ENCODE measurements around the gene GLP1R. TPM values are rescaled to one million over a fixed set of nuclear protein-coding genes. Genes with fewer than 3 reads are reported as not detected.

The GLP1R gene
- polyA plus RNA-seq, 1 donor (not counting 4 experiments of a cell fraction or from before 2014, with no cell fraction given) = not detected

- no peaks in the 10 kb centered on the region for H3K9me3 ChIP-seq (ENCODE audit: control insufficient read depth, low read depth, low read length)
- peaks cover 30% of the 10 kb centered on the region for H3K27me3 ChIP-seq (ENCODE audit: control insufficient read depth, extremely low read depth, insufficient read depth, low read length)
- H3K4me2 ChIP-seq (ENCODE audit: control insufficient read depth, extremely low read depth, insufficient read depth, low read depth, low read length) = no peak overlapping the region
- H3K36me3 ChIP-seq (ENCODE audit: control insufficient read depth in 2 of 2, extremely low read depth in 1 of 2, insufficient read depth in 2 of 2, low read length in 2 of 2) = no peaks in the 10 kb centered on the region
- H3K9me1 ChIP-seq (ENCODE audit: control insufficient read depth, extremely low read depth, insufficient read depth, low read length) = no peaks in the 10 kb centered on the region
- DNase-seq (ENCODE audit: low read depth, low spot score) (no peak), FAIRE-seq (no peak)
- H3K79me2 ChIP-seq (ENCODE audit: control insufficient read depth, insufficient read depth, low read length) = no peaks in the 10 kb centered on the region
- TF ChIP-seq EZH2 (IDR thresholded peaks at IDR 0.05; ENCODE audit: low read length) = no peak
- TF ChIP-seq, protein P1, sequence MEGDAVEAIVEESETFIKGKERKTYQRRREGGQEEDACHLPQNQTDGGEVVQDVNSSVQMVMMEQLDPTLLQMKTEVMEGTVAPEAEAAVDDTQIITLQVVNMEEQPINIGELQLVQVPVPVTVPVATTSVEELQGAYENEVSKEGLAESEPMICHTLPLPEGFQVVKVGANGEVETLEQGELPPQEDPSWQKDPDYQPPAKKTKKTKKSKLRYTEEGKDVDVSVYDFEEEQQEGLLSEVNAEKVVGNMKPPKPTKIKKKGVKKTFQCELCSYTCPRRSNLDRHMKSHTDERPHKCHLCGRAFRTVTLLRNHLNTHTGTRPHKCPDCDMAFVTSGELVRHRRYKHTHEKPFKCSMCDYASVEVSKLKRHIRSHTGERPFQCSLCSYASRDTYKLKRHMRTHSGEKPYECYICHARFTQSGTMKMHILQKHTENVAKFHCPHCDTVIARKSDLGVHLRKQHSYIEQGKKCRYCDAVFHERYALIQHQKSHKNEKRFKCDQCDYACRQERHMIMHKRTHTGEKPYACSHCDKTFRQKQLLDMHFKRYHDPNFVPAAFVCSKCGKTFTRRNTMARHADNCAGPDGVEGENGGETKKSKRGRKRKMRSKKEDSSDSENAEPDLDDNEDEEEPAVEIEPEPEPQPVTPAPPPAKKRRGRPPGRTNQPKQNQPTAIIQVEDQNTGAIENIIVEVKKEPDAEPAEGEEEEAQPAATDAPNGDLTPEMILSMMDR (optimal IDR thresholded peaks at IDR 0.05 in 1 of 3, IDR thresholded peaks at IDR 0.05 in 1 of 3, conservative IDR thresholded peaks at IDR 0.05 in 1 of 3; ENCODE audit: extremely low read depth in 1 of 3, insufficient read depth in 2 of 3, low read length in 3 of 3) = no peak
- dilution Hi-C loops (cut with MboI; ENCODE audit: extremely low pct_ligation_motif_present, low sequenced_read_pairs) = no loop called here
- no peaks in the 10 kb centered on the region for H4K20me1 ChIP-seq (ENCODE audit: control insufficient read depth, extremely low read depth, insufficient read depth, low read length)
- no peaks in the 10 kb centered on the region for H3K4me1 ChIP-seq (ENCODE audit: control insufficient read depth, extremely low read depth, insufficient read depth, low read length)
- no peak overlapping the region for H3K4me3 ChIP-seq (ENCODE audit: control insufficient read depth in 2 of 3, extremely low read depth in 1 of 3, insufficient read depth in 2 of 3, low read depth in 1 of 3, low read length in 3 of 3)
- H3K9ac ChIP-seq (ENCODE audit: control insufficient read depth, extremely low read depth, insufficient read depth, low read length) = no peak overlapping the region
- no peak overlapping the region for H3K27ac ChIP-seq (ENCODE audit: control insufficient read depth, insufficient read depth, low read length)
- H2AFZ ChIP-seq (ENCODE audit: control insufficient read depth, low read length) = no peak overlapping the region
Measured at GRCh38 chr6:39037707-39038106, 10.9 kb upstream of the GLP1R start.

- FAIRE-seq = no peak
- no peaks in the 10 kb centered on the region for H4K20me1 ChIP-seq (ENCODE audit: control insufficient read depth, extremely low read depth, insufficient read depth, low read length)
- H3K27me3 ChIP-seq (ENCODE audit: control insufficient read depth, extremely low read depth, insufficient read depth, low read length) = peaks cover 27% of the 10 kb centered on the region
Measured at GRCh38 chr6:39040080-39040673, 8.4 kb upstream of the GLP1R start.

More at GRCh38 chr6:39040080-39040673, 8.4 kb upstream of the GLP1R start:
- Histone ChIP-seq H3K4me1 (ENCODE audit: control insufficient read depth, extremely low read depth, insufficient read depth, low read length) (no peaks in the 10 kb centered on the region), H3K9me1 (ENCODE audit: control insufficient read depth, extremely low read depth, insufficient read depth, low read length) (no peaks in the 10 kb centered on the region), H3K27ac (ENCODE audit: control insufficient read depth, insufficient read depth, low read length) (no peak overlapping the region), H3K4me2 (ENCODE audit: control insufficient read depth, extremely low read depth, insufficient read depth, low read depth, low read length) (no peak overlapping the region), H3K9me3 (ENCODE audit: control insufficient read depth, low read depth, low read length) (no peaks in the 10 kb centered on the region), H3K4me3 (ENCODE audit: control insufficient read depth in 2 of 3, extremely low read depth in 1 of 3, insufficient read depth in 2 of 3, low read depth in 1 of 3, low read length in 3 of 3) (no peak overlapping the region), H3K9ac (ENCODE audit: control insufficient read depth, extremely low read depth, insufficient read depth, low read length) (no peak overlapping the region), H2AFZ (ENCODE audit: control insufficient read depth, low read length) (no peak overlapping the region), H3K79me2 (ENCODE audit: control insufficient read depth, insufficient read depth, low read length) (no peaks in the 10 kb centered on the region), H3K36me3 (ENCODE audit: control insufficient read depth in 2 of 2, extremely low read depth in 1 of 2, insufficient read depth in 2 of 2, low read length in 2 of 2) (no peaks in the 10 kb centered on the region)
- dilution Hi-C loops (cut with MboI; ENCODE audit: extremely low pct_ligation_motif_present, low sequenced_read_pairs) = no loop called here
- no peak for DNase-seq (ENCODE audit: low read depth, low spot score)
- TF ChIP-seq, protein P1 (optimal IDR thresholded peaks at IDR 0.05 in 1 of 3, IDR thresholded peaks at IDR 0.05 in 1 of 3, conservative IDR thresholded peaks at IDR 0.05 in 1 of 3; ENCODE audit: extremely low read depth in 1 of 3, insufficient read depth in 2 of 3, low read length in 3 of 3) = no peak
- TF ChIP-seq EZH2 (IDR thresholded peaks at IDR 0.05; ENCODE audit: low read length) = no peak

All from keratinocyte (primary cell).